Omental fat pad (tissue), 4 donors: ENCODE measurements around the gene CENPN. TPM values are rescaled to one million over a fixed set of nuclear protein-coding genes. Genes with fewer than 3 reads are reported as not detected.

Source experiments
- ATAC-seq: fragments of 150-250 bp; one replicate; pipeline ENCODE4 v1.9.1; 2016; ENCODE audit warnings: mild to moderate bottlenecking, moderate library complexity; ENCODE audit not compliant: low FRiP score
- DNase-seq: peaks from one replicate; pipeline ENCODE4 v3.0.0-alpha.2; 2019; ENCODE audit warnings: low spot score
- total RNA-seq, 4 donors: library from RNA; depleted of rRNA; stranded (reverse); fragments of >200 nt; gene quantifications; one replicate each; pipeline ENCODE4 v1.1.0, GENCODE V29; 2016
- TF ChIP-seq, protein P1 (sequence below), 3 donors: fragments of 450-650 bp; IDR thresholded peaks; one replicate each; pipeline ENCODE4 v1.5.1; 2016 to 2017; ENCODE audit warnings: antibody characterized with exemption in 3 of 3, mild to moderate bottlenecking in 3 of 3, moderate library complexity in 2 of 3

Gene CENPN
- total RNA-seq, 4 donors from 2014 or later, result 4.5 to 12.0 (median 8.4) TPM

DNA sequence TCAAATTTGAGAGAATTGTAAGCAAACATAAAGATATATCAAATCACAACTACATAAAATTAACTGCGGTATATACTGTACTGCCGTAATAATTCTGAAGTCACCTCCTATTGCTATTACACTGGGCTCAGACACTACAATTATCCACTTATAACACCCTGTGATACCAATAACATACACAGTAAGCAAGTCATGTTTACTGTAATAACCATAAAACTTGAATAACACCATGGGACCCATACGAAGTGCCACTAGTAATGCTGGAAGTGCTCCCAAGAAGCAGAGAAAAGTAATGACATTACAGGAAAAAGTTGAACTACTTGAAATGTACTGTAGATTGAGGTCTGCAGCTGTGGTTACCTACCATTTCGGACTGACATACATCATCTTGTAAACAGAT lies 24.4 kb upstream of the CENPN start:
- TF ChIP-seq, protein P1, sequence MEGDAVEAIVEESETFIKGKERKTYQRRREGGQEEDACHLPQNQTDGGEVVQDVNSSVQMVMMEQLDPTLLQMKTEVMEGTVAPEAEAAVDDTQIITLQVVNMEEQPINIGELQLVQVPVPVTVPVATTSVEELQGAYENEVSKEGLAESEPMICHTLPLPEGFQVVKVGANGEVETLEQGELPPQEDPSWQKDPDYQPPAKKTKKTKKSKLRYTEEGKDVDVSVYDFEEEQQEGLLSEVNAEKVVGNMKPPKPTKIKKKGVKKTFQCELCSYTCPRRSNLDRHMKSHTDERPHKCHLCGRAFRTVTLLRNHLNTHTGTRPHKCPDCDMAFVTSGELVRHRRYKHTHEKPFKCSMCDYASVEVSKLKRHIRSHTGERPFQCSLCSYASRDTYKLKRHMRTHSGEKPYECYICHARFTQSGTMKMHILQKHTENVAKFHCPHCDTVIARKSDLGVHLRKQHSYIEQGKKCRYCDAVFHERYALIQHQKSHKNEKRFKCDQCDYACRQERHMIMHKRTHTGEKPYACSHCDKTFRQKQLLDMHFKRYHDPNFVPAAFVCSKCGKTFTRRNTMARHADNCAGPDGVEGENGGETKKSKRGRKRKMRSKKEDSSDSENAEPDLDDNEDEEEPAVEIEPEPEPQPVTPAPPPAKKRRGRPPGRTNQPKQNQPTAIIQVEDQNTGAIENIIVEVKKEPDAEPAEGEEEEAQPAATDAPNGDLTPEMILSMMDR (IDR thresholded peaks at IDR 0.05), result no peak
- ATAC-seq, result no peak
- no peak for DNase-seq

DNA sequence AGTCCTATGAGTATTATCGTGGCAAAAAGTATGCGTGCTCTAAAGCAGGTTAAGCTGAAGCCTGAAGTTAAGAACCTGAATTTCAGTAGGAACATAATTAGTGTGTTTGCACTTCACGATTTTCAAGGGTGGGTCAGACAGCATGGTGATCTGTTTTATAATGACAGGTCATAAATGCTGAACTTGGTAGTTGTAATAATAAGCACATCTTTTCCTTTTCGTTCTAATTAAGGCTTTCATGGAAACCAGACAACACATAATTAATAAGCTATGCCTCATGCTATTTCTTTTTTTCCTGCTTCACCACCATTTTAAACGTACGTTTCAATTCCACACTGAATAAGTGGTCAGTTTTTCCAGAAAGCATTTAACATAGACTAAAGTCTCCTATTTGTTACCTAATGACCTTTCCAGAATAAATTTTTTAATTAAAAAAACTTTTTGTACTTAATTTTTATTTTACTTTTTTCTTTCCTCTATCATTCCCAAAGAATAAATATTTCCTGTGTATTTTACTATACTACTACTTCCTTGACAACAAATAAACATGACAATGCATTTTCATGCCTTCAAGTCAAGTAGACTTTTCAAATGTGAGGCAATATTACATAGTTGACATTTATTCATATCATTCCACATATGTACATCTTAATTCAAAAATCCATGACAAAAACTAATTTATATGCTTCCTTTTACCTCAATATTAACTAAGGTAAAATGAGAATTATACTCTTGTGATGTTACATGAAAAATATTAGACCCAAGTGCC lies 22.7 kb upstream of the CENPN start:
- ATAC-seq, result no peak
- DNase-seq, result no peak
- TF ChIP-seq, protein P1 (IDR thresholded peaks at IDR 0.05), result no peak

DNA sequence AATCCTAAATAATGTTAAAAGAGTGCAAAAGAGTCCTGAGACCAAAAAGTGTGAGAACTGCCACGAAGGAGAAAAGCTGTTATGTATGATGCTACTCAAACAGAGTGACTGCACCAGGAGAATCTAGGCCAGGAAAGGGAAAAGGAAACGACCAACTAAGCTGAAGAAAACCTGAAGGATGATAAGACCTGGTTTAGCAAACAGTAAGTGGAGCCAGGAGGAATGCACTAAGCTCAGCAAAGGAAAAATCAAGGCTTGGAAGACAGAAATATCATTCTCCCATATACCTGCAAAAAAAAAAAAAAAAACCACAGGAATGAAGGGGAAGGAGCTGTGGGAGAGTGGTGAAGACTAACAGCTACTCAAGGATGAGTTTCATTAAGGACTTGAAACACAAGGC lies 21.4 kb upstream of the CENPN start:
- DNase-seq (no peak), ATAC-seq (no peak)

DNA sequence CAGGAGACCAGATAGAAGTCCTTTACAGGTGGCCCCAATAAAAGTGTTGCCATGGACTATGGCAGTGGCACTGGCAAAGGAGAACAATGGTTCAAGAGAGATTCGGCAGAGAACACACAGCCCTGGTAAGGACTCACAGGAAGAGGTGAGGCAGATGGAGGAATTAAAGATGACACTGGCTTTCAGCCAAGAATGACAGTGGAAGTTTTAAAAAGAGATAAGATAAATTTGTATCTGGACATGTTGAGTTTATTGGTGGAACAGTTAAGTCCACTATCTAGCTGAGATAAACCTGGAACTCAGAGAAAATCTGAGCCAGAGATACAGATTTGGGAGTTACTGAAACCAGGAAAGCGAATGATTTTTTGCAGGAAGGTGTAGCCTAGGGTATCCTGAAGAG lies 20.5 kb upstream of the CENPN start:
- TF ChIP-seq, protein P1 (IDR thresholded peaks at IDR 0.05), result no peak
- no peak for DNase-seq
- no peak for ATAC-seq

More for the DNA sequence above, 21.4 kb upstream of the CENPN start:
- TF ChIP-seq, protein P1 (IDR thresholded peaks at IDR 0.05), result no peak

DNA sequence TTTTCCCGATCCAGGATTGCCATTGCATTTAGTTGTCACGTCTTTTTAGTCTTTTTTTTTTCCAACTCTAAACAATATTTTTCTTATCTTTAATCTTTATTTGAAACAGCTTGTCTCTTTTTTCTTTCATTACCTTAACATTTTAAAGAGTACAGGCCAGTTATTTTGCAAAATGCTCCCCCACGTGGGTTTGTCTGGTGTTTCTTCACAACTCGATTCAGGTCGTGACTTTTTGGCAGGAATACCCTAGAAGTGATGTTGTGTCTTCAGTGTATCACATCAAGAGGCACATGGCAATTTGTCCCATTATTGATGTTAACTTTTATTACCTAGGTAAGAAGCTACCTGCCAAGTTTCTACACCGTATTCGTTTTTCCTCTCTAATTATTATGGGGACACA lies 18.3 kb upstream of the CENPN start:
- no peak for ATAC-seq
- no peak for DNase-seq
- TF ChIP-seq, protein P1 (IDR thresholded peaks at IDR 0.05), result no peak

DNA sequence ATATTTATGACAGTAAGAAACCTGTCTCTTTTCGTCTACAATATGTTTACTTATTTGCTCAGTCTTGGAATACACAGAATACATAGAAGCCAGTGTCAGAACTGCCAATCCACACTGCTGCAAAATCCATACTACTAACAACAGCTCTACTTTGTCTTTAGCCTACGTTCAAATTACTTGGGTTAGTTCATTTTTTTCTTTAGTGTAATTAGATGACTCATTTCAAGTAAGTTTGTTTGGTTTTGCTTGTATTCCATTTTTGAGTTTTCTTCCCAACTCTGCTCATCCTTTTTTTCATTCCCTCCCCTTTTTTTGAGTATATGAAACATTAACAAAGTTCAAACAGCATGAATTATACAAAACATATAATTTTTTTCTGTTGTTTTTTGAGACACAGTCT lies 17.2 kb upstream of the CENPN start:
- TF ChIP-seq, protein P1 (IDR thresholded peaks at IDR 0.05), result no peak
- no peak for ATAC-seq
- DNase-seq, result no peak

DNA sequence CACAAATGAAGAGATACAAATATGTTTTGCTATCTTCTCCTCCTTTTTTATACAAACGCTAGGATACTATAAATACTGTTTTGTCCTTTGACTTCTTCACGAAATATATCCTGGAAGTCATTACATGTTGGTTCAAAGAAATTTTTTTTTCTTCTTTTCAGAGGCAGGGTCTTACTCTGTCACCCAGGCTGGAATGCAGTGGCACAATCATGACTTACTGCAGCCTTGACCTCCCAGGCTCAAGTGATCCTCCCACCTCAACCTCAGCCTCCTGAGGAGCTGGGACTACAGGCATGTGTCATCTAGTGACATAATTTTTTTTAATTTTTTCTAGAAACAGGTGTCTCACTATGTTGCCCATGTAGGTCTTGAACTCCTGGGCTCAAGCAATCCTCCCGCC lies 16.4 kb upstream of the CENPN start:
- no peak for ATAC-seq
- no peak for DNase-seq
- TF ChIP-seq, protein P1 (IDR thresholded peaks at IDR 0.05), result no peak
